T-helper 17 cell (primary cell): ENCODE data around the gene VSTM1. TPM values are rescaled to one million over a fixed set of nuclear protein-coding genes. Genes with fewer than 3 reads are reported as not detected.
A peak's percentile ranks its signal among the peaks of the same experiment; 100 is the strongest.

ENCODE experiments used
- ATAC-seq: fragments of 150-1000 bp; cut with Tn5 transposase; 2 replicates; pipeline ENCODE4 v1.10.0; 2021; ENCODE audit warnings: mild to moderate bottlenecking, moderate library complexity
- DNase-seq, 3 donors: peaks; one replicate each; pipeline versions ENCODE4 v3.0.0 to v3.0.0-alpha.2; 2020 to 2021
- H3K9me3 ChIP-seq: one replicate; pipeline ENCODE4 v1.7.0; 2013; ENCODE audit warnings: low read length, mild to moderate bottlenecking; ENCODE audit not compliant: control insufficient read depth, poor library complexity, severe bottlenecking
- H3K27ac Mint-ChIP-seq: one replicate; pipeline ENCODE4 v1.8.0; 2022; ENCODE audit warnings: mild to moderate bottlenecking, moderate library complexity, mixed read lengths
- H3K27me3 Mint-ChIP-seq: one replicate; pipeline ENCODE4 v1.8.0; 2022; ENCODE audit warnings: mixed read lengths
- H3K36me3 Mint-ChIP-seq: one replicate; pipeline ENCODE4 v1.8.0; 2022; ENCODE audit warnings: low read depth, mixed read lengths
- H3K4me1 Mint-ChIP-seq: one replicate; pipeline ENCODE4 v1.8.0; 2022; ENCODE audit warnings: mild to moderate bottlenecking, mixed read lengths
- H3K4me3 Mint-ChIP-seq: one replicate; pipeline ENCODE4 v1.8.0; 2022; ENCODE audit warnings: mild to moderate bottlenecking, moderate library complexity, mixed read lengths
- total RNA-seq, 4 donors: library from RNA in 2 of 4; stranded (reverse) in 2 of 4; gene quantifications; one replicate each; pipeline ENCODE4 v1.2.3 and lab custom pipeline; 2022 to 2026

The VSTM1 gene
- total RNA-seq, 2 donors from 2014 or later = 0.73 TPM; not detected in 1

DNA sequence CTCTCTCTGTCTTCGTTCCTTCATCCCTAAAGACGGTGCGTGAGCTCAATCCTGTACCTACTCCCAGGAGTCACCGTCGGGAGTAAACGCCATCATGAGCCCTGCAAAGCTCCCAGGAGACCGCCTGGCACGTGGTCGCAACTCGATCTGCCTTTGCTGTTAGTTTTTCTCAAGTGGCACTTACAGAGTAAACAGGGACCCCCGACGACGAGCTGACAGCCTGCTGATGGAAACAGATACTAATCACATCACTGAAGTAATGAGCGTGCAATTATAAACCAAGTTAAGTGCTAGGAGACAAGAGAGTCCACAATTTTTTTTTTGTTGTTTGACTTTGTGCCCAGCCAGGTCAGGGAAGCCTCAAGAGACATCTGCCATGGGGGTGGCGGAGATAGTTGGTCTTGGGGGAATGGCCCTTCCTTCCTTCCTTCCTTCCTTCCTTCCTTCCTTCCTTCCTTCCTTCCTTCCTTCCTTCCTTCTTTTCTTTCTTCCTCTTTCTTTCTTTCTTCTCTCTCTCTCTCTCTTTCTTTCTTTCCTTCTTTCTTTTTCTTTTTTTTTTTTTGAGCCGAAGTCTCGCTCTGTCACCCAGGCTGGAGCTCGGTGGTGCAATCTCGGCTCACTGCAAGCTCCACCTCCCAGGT, 48.7 kb downstream of the VSTM1 start:
- Mint-ChIP-seq H3K4me1 (peaks cover 2% of the 10 kb centered on the region), H3K4me3 (peak overlapping the region; percentile 33), H3K27me3 (peaks cover 44% of the 10 kb centered on the region), H3K27ac (no peak overlapping the region), H3K36me3 (peaks cover 5% of the 10 kb centered on the region)
- DNase-seq = no peak
- no peak for ATAC-seq
- no peaks in the 10 kb centered on the region for H3K9me3 ChIP-seq

DNA sequence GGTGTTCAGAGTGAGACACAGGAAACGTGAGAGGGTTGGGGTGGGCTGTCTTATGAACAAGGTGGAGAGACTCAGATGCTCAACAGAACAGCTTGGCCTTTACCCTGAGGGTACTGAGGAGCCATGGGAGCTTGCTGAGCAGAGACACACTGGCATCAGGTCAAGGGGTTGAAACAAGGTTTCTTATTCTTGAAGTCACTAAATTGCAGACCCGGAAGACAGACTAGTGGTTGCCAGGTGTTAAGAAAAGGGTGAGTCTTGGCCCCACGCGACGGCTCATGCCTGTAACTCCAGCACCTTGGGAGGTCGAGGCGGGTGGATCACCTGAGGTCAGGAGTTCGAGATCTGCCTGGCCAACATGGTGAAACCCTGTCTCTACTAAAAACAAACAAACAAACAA, 49.8 kb downstream of the VSTM1 start:
- no peak overlapping the region for H3K4me3 Mint-ChIP-seq
- ATAC-seq = no peak

DNA sequence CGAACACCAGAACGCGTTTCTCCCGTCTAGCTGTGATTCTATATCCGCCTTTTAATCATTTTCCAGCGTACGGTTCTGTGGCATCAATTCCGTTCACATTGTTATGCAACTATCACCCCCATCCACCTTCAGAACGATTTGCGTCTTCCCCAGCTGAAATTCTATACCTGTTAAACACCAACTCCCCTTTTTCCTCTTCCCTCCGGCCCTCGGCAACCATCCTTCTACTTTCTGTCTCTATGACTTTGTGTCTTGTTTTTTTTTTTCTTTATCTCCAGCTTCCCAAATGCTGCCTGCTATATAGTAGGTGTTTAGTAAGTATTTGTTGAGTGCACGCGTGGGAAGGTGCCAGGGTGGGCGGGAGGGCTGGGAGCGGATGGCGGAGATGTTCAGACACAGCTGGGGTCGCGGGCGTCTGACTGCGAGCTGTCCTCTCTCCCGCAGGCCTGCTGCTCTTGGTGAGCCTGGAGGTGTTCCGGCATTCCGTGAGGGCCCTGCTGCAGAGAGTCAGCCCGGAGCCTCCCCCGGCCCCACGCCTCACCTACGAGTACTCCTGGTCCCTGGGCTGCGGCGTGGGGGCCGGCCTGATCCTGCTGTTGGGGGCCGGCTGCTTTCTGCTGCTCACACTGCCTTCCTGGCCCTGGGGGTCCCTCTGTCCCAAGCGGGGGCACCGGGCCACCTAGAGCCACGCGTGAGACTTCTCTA, 52.0 kb downstream of the VSTM1 start:
- DNase-seq = no peak
- H3K9me3 ChIP-seq = no peaks in the 10 kb centered on the region
- H3K4me1 Mint-ChIP-seq = peaks cover 2% of the 10 kb centered on the region
- peaks cover 53% of the 10 kb centered on the region for H3K27me3 Mint-ChIP-seq
- peaks cover 7% of the 10 kb centered on the region for H3K36me3 Mint-ChIP-seq
- no peak for ATAC-seq
- no peak overlapping the region for H3K4me3 Mint-ChIP-seq
- no peak overlapping the region for H3K27ac Mint-ChIP-seq

More for the DNA sequence above, 49.8 kb downstream of the VSTM1 start:
- H3K9me3 ChIP-seq = no peaks in the 10 kb centered on the region
- Mint-ChIP-seq H3K4me1 (peaks cover 2% of the 10 kb centered on the region), H3K27ac (no peak overlapping the region), H3K36me3 (peaks cover 5% of the 10 kb centered on the region), H3K27me3 (peaks cover 44% of the 10 kb centered on the region)
- no peak for DNase-seq

DNA sequence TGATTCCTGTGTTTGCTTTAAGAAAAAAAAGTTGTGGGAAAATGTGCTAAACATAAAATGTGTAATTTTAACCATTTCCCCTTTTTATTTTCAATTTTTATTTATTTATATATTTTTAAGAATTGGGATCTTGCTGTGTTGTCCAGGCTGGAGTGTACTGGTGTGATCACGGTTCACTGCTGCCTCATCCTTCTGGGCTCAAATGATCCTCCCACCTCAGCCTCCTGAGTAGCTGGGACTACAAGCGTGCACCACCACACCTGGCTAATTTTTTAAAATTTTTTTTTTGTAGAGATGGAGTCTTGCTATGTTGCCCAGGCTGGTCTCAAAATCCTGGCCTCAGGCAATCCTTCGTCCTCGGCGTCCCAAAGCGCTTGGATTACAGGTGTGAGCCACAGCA, 53.2 kb downstream of the VSTM1 start:
- no peak overlapping the region for H3K4me3 Mint-ChIP-seq
- H3K27ac Mint-ChIP-seq = no peak overlapping the region
- H3K9me3 ChIP-seq = no peaks in the 10 kb centered on the region
- DNase-seq (no peak), ATAC-seq (no peak)
- H3K36me3 Mint-ChIP-seq = peaks cover 7% of the 10 kb centered on the region
- H3K27me3 Mint-ChIP-seq = peaks cover 42% of the 10 kb centered on the region
- H3K4me1 Mint-ChIP-seq = no peaks in the 10 kb centered on the region

DNA sequence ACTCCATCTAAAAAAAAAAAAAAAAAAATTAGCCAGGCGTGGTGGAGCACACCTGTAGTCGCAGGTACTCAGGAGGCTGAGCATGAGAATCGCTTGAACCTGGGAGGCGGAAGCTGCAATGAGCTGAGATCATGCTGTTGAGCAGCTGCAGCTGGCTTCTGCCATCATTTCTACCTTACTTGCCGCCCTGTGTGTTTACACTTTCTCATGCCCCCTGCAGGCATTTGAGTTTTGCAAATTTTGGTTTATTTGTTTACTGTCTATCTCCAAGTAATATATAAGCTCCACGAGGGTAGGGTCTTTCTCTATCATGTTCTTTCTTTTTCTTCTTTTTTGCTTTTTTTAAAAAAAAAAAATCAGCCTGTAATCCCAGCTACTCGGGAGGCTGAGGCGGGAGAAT, 54.3 kb downstream of the VSTM1 start:
- Mint-ChIP-seq H3K4me3 (no peak overlapping the region), H3K27ac (no peak overlapping the region), H3K4me1 (no peaks in the 10 kb centered on the region), H3K27me3 (peaks cover 35% of the 10 kb centered on the region), H3K36me3 (peaks cover 5% of the 10 kb centered on the region)
- DNase-seq (no peak), ATAC-seq (no peak)
- no peaks in the 10 kb centered on the region for H3K9me3 ChIP-seq

DNA sequence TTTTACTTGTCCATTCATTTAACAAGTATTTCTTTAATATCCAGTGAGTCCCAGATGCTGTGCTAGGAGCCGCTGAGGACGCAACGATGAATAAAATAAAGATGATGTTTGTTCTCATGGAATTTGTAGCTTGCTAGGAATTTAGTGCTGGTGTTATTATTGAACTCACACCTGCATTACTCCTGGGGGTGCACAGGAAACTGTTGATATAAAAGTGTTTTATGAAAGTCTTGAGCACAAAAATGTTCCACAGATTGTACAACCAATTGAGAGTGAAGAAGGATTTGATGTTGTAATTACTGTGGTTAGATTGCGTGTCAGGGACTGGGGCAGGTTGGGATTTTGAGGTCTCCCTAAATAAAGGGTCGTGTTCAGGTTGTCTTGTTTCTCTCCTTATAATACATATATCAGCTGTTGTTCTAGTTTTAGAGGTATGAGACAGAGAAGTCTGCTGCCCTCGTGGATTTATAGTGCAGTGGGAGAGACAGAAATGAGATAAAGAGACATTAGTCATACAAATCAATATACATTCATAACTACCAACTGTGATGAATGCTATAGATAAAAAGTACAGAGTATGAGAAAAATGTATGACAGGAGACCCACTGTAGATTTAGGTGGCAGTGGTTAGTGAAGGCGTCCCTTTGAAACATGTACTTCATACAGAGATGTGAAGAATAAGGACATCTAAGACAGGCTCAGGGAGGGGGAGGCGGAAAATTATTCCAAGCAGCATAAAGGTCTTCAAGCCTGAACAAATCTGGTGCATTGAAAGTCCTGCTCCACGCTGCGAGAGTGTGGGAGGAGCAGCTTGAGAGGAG, 61.0 kb downstream of the VSTM1 start:
- Mint-ChIP-seq H3K27me3 (peaks cover 56% of the 10 kb centered on the region), H3K4me1 (no peaks in the 10 kb centered on the region), H3K4me3 (no peak overlapping the region), H3K36me3 (peaks cover 7% of the 10 kb centered on the region), H3K27ac (no peak overlapping the region)
- no peak for DNase-seq
- no peaks in the 10 kb centered on the region for H3K9me3 ChIP-seq
- ATAC-seq = no peak

DNA sequence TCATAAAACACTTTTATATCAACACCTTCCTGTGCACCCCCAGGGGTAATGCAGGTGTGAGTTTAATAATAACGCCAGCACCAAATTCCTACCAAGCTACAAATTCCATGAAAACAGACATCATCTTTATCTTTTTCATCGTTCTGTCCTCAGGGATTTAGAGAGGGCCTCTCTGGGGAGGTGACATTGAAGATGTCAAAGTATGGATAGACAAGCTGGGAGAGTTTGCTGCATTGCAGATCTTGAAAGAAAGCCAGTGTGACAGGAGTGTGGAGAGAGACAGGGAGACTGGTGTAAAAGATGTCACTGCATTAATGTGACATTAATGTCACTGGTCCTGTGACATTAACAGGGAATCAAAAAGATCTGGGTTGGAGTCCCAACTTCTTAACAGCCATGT, 62.2 kb downstream of the VSTM1 start:
- no peak for ATAC-seq
- H3K4me3 Mint-ChIP-seq = no peak overlapping the region
- H3K27ac Mint-ChIP-seq = no peak overlapping the region
- H3K4me1 Mint-ChIP-seq = no peaks in the 10 kb centered on the region
- no peak for DNase-seq
- H3K36me3 Mint-ChIP-seq = peaks cover 7% of the 10 kb centered on the region
- H3K27me3 Mint-ChIP-seq = peaks cover 54% of the 10 kb centered on the region
- H3K9me3 ChIP-seq = no peaks in the 10 kb centered on the region

DNA sequence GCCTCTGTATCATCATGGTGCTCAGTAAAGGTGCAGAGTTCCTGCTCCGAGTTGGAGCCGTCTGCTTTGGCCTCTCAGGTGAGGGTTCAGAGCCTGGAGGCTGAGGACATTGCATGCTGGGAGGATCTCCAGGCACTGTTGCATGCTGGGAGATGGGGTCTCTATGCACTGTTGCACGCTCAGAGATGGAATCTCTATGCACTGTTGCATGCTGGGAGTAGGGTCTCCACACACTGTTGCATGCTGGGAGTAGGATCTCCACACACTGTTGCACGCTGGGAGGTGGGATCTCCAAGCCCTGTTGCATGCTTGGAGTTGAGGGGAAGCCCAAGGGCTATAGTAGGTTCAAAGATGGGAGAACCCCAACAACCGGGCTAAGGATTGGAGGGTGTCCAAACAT, 64.0 kb downstream of the VSTM1 start:
- peaks cover 72% of the 10 kb centered on the region for H3K27me3 Mint-ChIP-seq
- ATAC-seq (no peak), DNase-seq (no peak)
- no peaks in the 10 kb centered on the region for H3K4me1 Mint-ChIP-seq
- no peaks in the 10 kb centered on the region for H3K9me3 ChIP-seq
- H3K4me3 Mint-ChIP-seq = no peak overlapping the region
- H3K27ac Mint-ChIP-seq = no peak overlapping the region
- peaks cover 8% of the 10 kb centered on the region for H3K36me3 Mint-ChIP-seq

DNA sequence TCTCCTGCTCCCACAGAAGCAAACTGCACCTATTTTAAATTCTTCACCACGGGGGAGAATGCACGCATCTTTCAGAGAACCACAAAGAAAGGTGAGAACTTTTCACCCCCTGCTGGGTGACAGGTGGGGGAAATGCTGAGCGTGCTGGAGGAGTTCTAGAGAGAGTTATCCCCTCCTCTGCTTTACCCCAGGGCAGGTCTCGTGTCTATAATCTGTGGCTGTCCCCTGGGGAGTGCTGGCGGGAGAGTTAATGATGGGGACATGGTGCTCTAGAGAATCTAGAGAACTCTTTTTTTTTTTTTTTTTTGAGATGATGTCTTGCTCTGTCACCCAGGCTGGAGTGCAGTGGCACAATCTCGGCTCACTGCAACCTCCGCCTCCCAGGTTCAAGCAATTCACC, 65.5 kb downstream of the VSTM1 start:
- no peak overlapping the region for H3K27ac Mint-ChIP-seq
- ATAC-seq = no peak
- peaks cover 87% of the 10 kb centered on the region for H3K27me3 Mint-ChIP-seq
- peaks cover 2% of the 10 kb centered on the region for H3K4me1 Mint-ChIP-seq
- H3K9me3 ChIP-seq = no peaks in the 10 kb centered on the region
- peaks cover 12% of the 10 kb centered on the region for H3K36me3 Mint-ChIP-seq
- no peak overlapping the region for H3K4me3 Mint-ChIP-seq
- no peak for DNase-seq

DNA sequence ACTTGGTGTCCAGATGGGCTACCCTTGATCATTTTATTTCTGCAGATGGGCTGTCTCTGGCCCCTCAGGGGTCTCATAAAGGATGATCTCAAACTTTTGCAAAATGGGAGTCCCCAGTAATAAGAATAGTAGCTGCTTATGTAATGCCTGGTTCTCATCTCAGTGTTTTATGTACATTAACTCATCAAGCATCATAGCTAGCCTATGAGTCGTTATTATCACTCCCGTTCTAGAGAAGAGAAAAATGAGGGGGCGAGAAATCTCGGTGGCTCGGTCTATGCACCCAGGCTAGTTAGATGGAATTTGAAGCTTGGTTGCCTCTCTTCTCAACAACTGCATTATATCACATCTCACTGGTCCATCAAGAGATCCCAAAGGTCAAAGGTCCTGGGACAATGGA, 68.9 kb downstream of the VSTM1 start:
- DNase-seq (no peak), ATAC-seq (no peak)
- no peak overlapping the region for H3K27ac Mint-ChIP-seq
- peaks cover 5% of the 10 kb centered on the region for H3K36me3 Mint-ChIP-seq
- H3K9me3 ChIP-seq = no peaks in the 10 kb centered on the region
- peak overlapping the region; percentile 6 for H3K4me3 Mint-ChIP-seq
- peaks cover 7% of the 10 kb centered on the region for H3K4me1 Mint-ChIP-seq
- peaks cover 67% of the 10 kb centered on the region for H3K27me3 Mint-ChIP-seq

DNA sequence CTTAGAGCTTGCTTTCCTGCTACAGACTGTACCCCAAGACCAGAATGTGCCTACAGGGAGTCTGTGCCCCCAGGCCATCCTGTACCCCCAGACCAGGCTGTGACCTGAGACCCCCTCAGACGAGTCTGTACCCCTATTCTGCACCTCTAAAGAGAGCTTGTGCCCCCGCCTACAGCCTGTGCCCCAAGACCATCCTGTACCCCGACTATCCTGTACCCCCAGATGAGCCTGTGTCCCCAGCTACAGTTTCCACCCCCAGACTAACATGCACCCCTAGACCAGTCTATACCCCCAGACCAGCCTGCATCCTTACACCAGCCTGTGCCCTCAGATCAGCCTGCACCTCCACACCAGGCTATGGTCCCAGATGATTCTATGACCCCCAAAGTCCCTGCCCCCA, 70.2 kb downstream of the VSTM1 start:
- Mint-ChIP-seq H3K4me1 (peaks cover 7% of the 10 kb centered on the region), H3K4me3 (peak overlapping the region; percentile 12), H3K36me3 (peaks cover 5% of the 10 kb centered on the region), H3K27ac (no peak overlapping the region), H3K27me3 (peaks cover 55% of the 10 kb centered on the region)
- no peaks in the 10 kb centered on the region for H3K9me3 ChIP-seq
- no peak for DNase-seq
- no peak for ATAC-seq

DNA sequence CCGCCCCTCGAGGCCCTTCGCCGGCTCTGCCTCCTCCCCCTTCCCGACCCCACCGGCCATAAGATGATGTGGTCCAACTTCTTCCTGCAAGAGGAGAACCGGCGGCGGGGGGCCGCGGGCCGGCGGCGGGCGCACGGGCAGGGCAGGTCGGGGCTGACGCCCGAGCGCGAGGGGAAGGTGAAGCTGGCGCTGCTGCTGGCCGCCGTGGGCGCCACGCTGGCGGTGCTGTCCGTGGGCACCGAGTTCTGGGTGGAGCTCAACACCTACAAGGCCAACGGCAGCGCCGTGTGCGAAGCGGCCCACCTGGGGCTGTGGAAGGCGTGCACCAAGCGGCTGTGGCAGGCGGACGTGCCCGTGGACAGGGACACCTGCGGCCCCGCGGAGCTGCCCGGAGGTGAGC, 70.9 kb downstream of the VSTM1 start:
- ATAC-seq (no peak), DNase-seq (no peak)
- Mint-ChIP-seq H3K4me3 (no peak overlapping the region), H3K4me1 (peaks cover 7% of the 10 kb centered on the region), H3K36me3 (peaks cover 5% of the 10 kb centered on the region), H3K27ac (no peak overlapping the region), H3K27me3 (peaks cover 50% of the 10 kb centered on the region)
- H3K9me3 ChIP-seq = no peaks in the 10 kb centered on the region

DNA sequence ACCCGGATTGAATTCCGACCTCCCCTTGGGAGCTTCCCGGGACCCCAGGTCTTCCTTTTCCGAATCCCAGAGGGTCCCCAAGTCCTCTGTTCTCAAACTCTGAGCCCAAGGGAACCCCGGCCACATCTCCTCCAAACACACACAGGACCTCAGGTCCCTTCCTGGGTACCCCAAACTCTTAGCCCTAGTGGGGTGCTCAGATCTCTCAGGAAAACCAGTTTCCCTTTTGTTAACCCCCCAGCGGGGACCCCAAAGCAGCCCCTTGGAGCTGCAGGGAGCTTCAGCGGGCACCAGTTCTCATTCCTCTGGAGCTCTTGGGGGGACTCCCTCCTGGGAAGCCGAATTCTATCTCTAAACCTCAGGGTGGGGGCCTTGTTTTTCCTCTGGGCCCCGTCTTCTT, 71.5 kb downstream of the VSTM1 start:
- Mint-ChIP-seq H3K4me3 (peak overlapping the region; percentile 75), H3K27me3 (peaks cover 44% of the 10 kb centered on the region), H3K4me1 (peaks cover 7% of the 10 kb centered on the region), H3K27ac (no peak overlapping the region), H3K36me3 (peaks cover 5% of the 10 kb centered on the region)
- H3K9me3 ChIP-seq = no peaks in the 10 kb centered on the region
- ATAC-seq (no peak), DNase-seq (no peak)
